ENCODE measurements around the gene ZNF536.

Gene ZNF536

GRCh38 chr19:30516111-30516510 is 143.9 kb downstream of the ZNF536 start:
- TF ChIP-seq, protein P1, sequence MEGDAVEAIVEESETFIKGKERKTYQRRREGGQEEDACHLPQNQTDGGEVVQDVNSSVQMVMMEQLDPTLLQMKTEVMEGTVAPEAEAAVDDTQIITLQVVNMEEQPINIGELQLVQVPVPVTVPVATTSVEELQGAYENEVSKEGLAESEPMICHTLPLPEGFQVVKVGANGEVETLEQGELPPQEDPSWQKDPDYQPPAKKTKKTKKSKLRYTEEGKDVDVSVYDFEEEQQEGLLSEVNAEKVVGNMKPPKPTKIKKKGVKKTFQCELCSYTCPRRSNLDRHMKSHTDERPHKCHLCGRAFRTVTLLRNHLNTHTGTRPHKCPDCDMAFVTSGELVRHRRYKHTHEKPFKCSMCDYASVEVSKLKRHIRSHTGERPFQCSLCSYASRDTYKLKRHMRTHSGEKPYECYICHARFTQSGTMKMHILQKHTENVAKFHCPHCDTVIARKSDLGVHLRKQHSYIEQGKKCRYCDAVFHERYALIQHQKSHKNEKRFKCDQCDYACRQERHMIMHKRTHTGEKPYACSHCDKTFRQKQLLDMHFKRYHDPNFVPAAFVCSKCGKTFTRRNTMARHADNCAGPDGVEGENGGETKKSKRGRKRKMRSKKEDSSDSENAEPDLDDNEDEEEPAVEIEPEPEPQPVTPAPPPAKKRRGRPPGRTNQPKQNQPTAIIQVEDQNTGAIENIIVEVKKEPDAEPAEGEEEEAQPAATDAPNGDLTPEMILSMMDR (IDR thresholded peaks at IDR 0.05; ENCODE audit: control extremely low read depth, extremely low read depth, low read depth, missing control alignments): no peak
- POLR2A ChIA-PET: no interaction called here
- CTCF ChIA-PET: no interaction called here
- no peak for DNase-seq (ENCODE audit: extremely low spot score)

DNA sequence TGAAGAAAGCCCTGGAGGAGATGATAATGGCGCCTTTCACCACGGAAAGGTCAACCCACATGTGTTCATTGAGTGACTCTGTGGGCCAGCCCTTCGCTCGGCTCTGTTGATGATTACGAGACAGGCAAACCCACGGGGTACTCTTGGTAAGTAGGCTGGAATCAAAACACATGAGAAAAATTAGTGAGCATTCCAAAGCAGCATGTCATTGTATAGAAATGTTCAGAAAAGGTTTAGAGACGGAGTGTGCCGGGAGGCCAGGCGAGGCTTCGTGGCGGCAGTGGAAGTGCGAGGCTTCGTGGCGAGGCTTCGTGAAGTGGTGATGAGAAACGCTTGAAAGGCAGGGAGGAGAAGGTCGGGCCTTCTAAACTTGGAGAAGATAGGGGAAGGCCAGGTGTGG is 144.3 kb downstream of the ZNF536 start:
- ChIA-PET CTCF (no interaction called here), POLR2A (no interaction called here)
- TF ChIP-seq, protein P1 (IDR thresholded peaks at IDR 0.05; ENCODE audit: control extremely low read depth, extremely low read depth, low read depth, missing control alignments): no peak
- DNase-seq (ENCODE audit: extremely low spot score): no peak

- DNase-seq (ENCODE audit: extremely low spot score): no peak
- CTCF ChIA-PET: interaction anchor here (1.2 kb wide), 1 partner anchor 9 kb away, joined by 3 read pairs; no protein-coding TSS in a partner anchor
- TF ChIP-seq, protein P1 (IDR thresholded peaks at IDR 0.05; ENCODE audit: control extremely low read depth, extremely low read depth, low read depth, missing control alignments): no peak
- POLR2A ChIA-PET: no interaction called here
These were observed 146.9 kb downstream of the ZNF536 start for GRCh38 chr19:30518965-30519606.

DNA sequence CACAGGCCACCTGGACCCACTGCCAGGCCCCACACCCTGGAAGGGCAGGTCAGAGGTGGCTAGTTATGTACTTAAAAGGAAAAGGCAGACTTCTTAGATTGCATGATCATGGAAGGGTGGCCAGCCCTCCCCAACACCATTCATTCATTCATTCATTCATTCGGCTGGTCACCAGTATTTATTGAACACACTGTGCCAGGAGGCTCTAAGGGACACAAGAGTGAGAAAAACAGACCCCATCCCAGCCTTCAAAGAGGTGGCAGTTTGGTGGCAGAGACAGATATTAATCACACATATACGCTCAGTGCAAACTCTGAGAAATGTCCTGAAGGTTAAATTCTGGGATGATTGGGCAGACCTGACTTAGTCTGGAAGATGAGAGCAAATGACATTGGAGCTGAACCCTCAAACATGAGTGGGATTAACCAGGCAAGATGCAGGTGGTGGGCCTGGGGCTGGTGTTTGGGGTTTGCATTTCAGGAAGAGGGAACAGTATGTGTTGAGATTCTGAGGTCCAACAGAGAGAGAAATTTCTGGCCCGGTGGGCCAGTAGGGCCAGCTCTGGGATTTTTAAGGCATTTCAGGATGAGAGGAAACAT is 147.5 kb downstream of the ZNF536 start:
- ChIA-PET CTCF (interaction anchor here (1.2 kb wide), 1 partner anchor 10 kb away, joined by 3 read pairs; no protein-coding TSS in a partner anchor), POLR2A (no interaction called here)
- TF ChIP-seq, protein P1 (IDR thresholded peaks at IDR 0.05; ENCODE audit: control extremely low read depth, extremely low read depth, low read depth, missing control alignments): no peak
- no peak for DNase-seq (ENCODE audit: extremely low spot score)

GRCh38 chr19:30520735-30521479 is 148.7 kb downstream of the ZNF536 start:
- TF ChIP-seq, protein P1 (IDR thresholded peaks at IDR 0.05; ENCODE audit: control extremely low read depth, extremely low read depth, low read depth, missing control alignments): no peak
- CTCF ChIA-PET: no interaction called here
- POLR2A ChIA-PET: no interaction called here
- DNase-seq (ENCODE audit: extremely low spot score): no peak

- TF ChIP-seq, protein P1 (IDR thresholded peaks at IDR 0.05; ENCODE audit: control extremely low read depth, extremely low read depth, low read depth, missing control alignments): no peak
- DNase-seq (ENCODE audit: extremely low spot score): no peak
- CTCF ChIA-PET: no interaction called here
- POLR2A ChIA-PET: no interaction called here
These were observed 149.8 kb downstream of the ZNF536 start for GRCh38 chr19:30521937-30522336.
